Activated CD8-positive, alpha-beta T cell treated with anti-CD3 and anti-CD28 coated beads for 36 hours (primary cell): ENCODE data around the gene SLAMF1. TPM values are rescaled to one million over a fixed set of nuclear protein-coding genes. Genes with fewer than 3 reads are reported as not detected.

Experiments
- ATAC-seq: fragments of 200-7000 bp; cut with Tn5 transposase; one replicate; pipeline ENCODE4 v1.10.0; 2021; ENCODE audit warnings: mild to moderate bottlenecking, moderate library complexity
- CTCF ChIA-PET: fragments of 350-600 bp; sonication (Branson Sonifier 250); formaldehyde crosslinking; loops from one replicate; lab custom pipeline; 2021; ENCODE audit warnings: antibody characterized with exemption; lab: Charles Lee
- POLR2A ChIA-PET: fragments of 350-600 bp; sonication (Branson Sonifier 250); formaldehyde crosslinking; loops from one replicate; lab custom pipeline; 2021; ENCODE audit warnings: antibody characterized with exemption; lab: Charles Lee
- DNase-seq: peaks from one replicate; pipeline ENCODE4 v3.0.0-alpha.2; 2020
- H3K27ac Mint-ChIP-seq: one replicate; pipeline ENCODE4 v1.8.0; 2021; ENCODE audit warnings: mild to moderate bottlenecking, mixed read lengths
- H3K27me3 Mint-ChIP-seq: one replicate; pipeline ENCODE4 v1.8.0; 2021; ENCODE audit warnings: mixed read lengths
- H3K36me3 Mint-ChIP-seq: one replicate; pipeline ENCODE4 v1.8.0; 2021; ENCODE audit warnings: low read depth, mixed read lengths
- H3K4me1 Mint-ChIP-seq: one replicate; pipeline ENCODE4 v1.8.0; 2021; ENCODE audit warnings: low read depth, mixed read lengths
- H3K4me3 Mint-ChIP-seq: one replicate; pipeline ENCODE4 v1.8.0; 2021; ENCODE audit warnings: mild to moderate bottlenecking, moderate library complexity, mixed read lengths
- H3K9me3 Mint-ChIP-seq: one replicate; pipeline ENCODE4 v1.8.0; 2021; ENCODE audit warnings: mixed read lengths
- intact Hi-C: fragments of 100-400 bp; cut with micrococcal nuclease; formaldehyde crosslinking; loops from one replicate; pipeline ENCODE4 v1.10.0; 2022
- total RNA-seq, 2 experiments: library from RNA; stranded (reverse); gene quantifications; one replicate each; pipeline ENCODE4 v1.2.3, GENCODE V29; 2021
- TF ChIP-seq, protein P1 (sequence below): fragments of 200-600 bp; IDR thresholded peaks from one replicate; pipeline ENCODE4 v1.8.0; 2022; ENCODE audit warnings: antibody characterized with exemption, mild to moderate bottlenecking

The SLAMF1 gene
- total RNA-seq, 2 experiments from 2014 or later, result 65.9 to 67.8 TPM

DNA sequence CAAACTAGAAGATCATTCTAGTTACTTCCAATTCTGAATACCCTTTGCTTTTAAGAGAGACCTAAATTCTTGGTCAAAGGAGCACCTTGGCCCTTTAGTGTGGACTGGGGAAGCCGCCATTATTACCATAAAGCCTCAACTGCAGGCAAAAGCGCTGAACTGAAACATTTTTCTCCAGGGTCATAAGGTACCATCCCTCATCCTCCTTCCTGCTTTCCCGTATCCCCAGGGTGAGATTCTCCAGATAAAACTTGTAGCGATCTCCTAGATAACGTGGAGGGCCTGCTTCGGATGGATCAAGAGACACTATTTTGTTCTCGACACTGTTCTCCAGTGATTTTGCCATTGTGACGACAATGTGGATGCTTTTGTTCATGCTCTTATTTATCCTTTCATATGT lies 9.8 kb downstream of the SLAMF1 start:
- intact Hi-C loops, result no loop called here
- no peak for ATAC-seq

DNA sequence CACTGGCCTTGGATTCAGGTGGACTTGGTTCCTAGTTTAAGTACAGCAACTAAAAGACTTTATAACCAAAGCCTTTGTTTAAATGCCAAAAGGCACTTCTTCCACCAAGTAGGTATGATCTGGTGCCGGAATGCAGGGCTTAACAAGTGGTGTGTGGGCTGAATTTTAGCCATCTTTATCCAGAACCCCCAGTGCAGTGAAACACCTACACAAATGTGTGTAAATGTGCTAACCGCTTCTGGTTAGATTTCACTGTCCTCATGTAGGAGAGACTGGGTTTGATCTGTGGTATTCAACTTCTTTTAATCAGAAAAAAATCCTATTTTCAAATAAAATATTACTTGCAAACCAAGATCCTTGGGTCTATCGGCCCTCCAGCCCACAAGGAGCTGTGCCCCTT lies 10.3 kb downstream of the SLAMF1 start:
- DNase-seq, result no peak
- Mint-ChIP-seq H3K9me3 (no peaks in the 10 kb centered on the region), H3K4me3 (no peak overlapping the region), H3K36me3 (peaks cover 91% of the 10 kb centered on the region), H3K4me1 (peaks cover 91% of the 10 kb centered on the region), H3K27me3 (no peaks in the 10 kb centered on the region), H3K27ac (peak overlapping the region; percentile 98)
- no peak for ATAC-seq
- TF ChIP-seq, protein P1, sequence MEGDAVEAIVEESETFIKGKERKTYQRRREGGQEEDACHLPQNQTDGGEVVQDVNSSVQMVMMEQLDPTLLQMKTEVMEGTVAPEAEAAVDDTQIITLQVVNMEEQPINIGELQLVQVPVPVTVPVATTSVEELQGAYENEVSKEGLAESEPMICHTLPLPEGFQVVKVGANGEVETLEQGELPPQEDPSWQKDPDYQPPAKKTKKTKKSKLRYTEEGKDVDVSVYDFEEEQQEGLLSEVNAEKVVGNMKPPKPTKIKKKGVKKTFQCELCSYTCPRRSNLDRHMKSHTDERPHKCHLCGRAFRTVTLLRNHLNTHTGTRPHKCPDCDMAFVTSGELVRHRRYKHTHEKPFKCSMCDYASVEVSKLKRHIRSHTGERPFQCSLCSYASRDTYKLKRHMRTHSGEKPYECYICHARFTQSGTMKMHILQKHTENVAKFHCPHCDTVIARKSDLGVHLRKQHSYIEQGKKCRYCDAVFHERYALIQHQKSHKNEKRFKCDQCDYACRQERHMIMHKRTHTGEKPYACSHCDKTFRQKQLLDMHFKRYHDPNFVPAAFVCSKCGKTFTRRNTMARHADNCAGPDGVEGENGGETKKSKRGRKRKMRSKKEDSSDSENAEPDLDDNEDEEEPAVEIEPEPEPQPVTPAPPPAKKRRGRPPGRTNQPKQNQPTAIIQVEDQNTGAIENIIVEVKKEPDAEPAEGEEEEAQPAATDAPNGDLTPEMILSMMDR, result no peak
- CTCF ChIA-PET, result no interaction called here
- POLR2A ChIA-PET, result interaction anchor here (0.9 kb wide), 1 partner anchor 10 kb away, joined by 3 read pairs; no protein-coding TSS in a partner anchor
- intact Hi-C loops, result no loop called here

More for the DNA sequence above, 9.8 kb downstream of the SLAMF1 start:
- Mint-ChIP-seq H3K36me3 (peaks cover 86% of the 10 kb centered on the region), H3K9me3 (no peaks in the 10 kb centered on the region), H3K4me3 (peak overlapping the region; percentile 74), H3K27ac (peak overlapping the region; percentile 98), H3K27me3 (no peaks in the 10 kb centered on the region), H3K4me1 (peaks cover 91% of the 10 kb centered on the region)
- TF ChIP-seq, protein P1, result no peak
- ChIA-PET CTCF (interaction anchor here (0.6 to 1.2 kb wide), 3 partner anchors 7 to 201 kb away, joined by 3 to 6 read pairs (median 4); no protein-coding TSS in a partner anchor), POLR2A (interaction anchor here (0.9 to 1.2 kb wide), 3 partner anchors 8 to 71 kb away, joined by 3 to 7 read pairs (median 3); no protein-coding TSS in a partner anchor)
- DNase-seq, result no peak

DNA sequence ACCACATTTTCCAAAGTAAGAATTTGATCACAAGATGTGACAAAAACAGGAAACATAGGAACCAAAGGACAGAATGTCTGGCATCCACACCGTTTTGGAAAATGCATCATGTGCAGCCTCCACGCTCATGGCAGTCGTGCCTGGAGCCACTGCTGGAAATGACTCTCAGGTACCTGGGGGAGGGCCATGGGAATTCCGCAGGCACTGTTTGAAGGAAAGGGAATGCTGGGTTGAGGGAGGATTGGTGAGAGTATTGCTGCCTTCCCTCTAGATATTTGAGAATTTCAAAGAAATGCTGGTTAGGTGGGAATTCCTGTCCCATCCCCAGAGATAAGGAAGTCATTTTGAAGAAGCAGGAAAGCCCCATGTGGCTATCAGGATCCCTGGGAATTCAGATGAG lies 10.8 kb downstream of the SLAMF1 start:
- intact Hi-C loops, result no loop called here
- Mint-ChIP-seq H3K4me3 (no peak overlapping the region), H3K9me3 (no peaks in the 10 kb centered on the region), H3K36me3 (peaks cover 95% of the 10 kb centered on the region), H3K27ac (peak overlapping the region; percentile 98), H3K27me3 (no peaks in the 10 kb centered on the region), H3K4me1 (peaks cover 93% of the 10 kb centered on the region)
- POLR2A ChIA-PET, result no interaction called here
- TF ChIP-seq, protein P1, result no peak
- ATAC-seq, result no peak
- no peak for DNase-seq
- CTCF ChIA-PET, result no interaction called here

DNA sequence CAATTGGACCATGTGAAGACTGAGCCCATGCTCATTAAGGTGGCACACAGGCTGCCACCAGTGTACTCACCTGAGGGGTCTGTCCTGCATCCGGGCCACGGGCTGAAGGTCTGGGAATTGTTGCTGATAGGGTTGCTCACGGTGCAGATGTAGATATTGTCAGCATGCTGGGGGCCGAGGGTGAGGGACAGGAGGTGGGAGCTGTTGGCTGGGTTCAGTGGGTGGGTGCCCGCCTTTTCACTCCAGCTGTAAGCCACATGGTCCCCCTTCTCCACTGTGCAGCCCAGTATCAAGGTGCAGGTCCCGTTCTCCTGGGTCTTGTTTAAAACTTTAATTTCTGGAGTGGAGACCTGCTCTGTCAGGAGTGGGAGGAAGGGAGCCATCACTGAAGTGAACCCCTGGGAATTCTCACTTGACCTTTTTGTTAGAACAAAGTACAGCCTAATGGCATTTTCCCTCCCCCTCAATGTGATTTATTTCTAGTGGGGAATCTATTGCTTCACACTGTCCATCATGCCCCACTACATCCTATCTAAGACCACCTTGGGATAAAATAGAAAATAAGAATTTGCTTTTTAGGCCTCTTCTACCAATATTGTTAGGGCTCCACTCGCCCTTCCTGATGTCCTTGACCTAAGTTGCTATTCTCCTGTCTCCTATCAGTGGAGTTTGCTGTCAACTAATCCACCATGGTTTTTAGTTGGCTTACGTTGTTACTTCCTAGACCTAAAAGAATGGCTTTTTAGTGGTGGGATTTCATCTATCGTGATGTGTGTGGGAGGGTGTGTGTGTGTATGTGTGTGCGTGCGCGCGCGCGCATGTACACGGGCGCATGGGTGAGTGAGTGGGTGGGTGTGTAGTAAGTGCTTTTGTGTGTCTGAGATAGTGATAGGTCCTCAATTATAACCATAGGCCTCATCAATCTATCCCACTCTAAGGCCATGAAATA lies 12.0 kb downstream of the SLAMF1 start:
- intact Hi-C loops, result no loop called here
- TF ChIP-seq, protein P1, result no peak
- Mint-ChIP-seq H3K4me3 (peak overlapping the region; percentile 9), H3K27ac (peak overlapping the region; percentile 86), H3K4me1 (peaks cover 95% of the 10 kb centered on the region), H3K9me3 (no peaks in the 10 kb centered on the region), H3K27me3 (no peaks in the 10 kb centered on the region), H3K36me3 (peaks cover 98% of the 10 kb centered on the region)
- POLR2A ChIA-PET, result no interaction called here
- DNase-seq (no peak), ATAC-seq (no peak)
- CTCF ChIA-PET, result interaction anchor here (1.3 kb wide), 1 partner anchor 40 kb away, joined by 3 read pairs; no protein-coding TSS in a partner anchor
